A673 (cell line): Measurements from ENCODE around the gene SUCLG2. TPM values are rescaled to one million over a fixed set of nuclear protein-coding genes. Genes with fewer than 3 reads are reported as not detected.

Experiments
- BruUV-seq: library from RNA; stranded (reverse); fragments of 400-500 nt; replicated peaks from 2 replicates; lab custom pipeline; 2021; lab: Mats Ljungman, UMichigan
- CTCF ChIA-PET: fragments of 300-600 bp; sonication (Branson Sonifier 250); formaldehyde crosslinking; loops from one replicate; lab custom pipeline; 2022; ENCODE audit warnings: antibody characterized with exemption; lab: Charles Lee
- POLR2A ChIA-PET: fragments of 300-600 bp; sonication (Branson Sonifier 250); formaldehyde crosslinking; loops from one replicate; lab custom pipeline; 2022; ENCODE audit warnings: antibody characterized with exemption; ENCODE audit not compliant: low non-redundant PET; lab: Charles Lee
- DNase-seq: peaks from one replicate; pipeline ENCODE4 v3.0.0-alpha.2; 2015; ENCODE audit warnings: low spot score
- H3K27ac ChIP-seq: fragments of 200-600 bp; sonication (generic); 2 replicates; pipeline ENCODE4 v1.5.1; 2016; ENCODE audit warnings: mixed run types, low read depth, mild to moderate bottlenecking, mixed read lengths, antibody characterized with exemption, low read length; ENCODE audit not compliant: poor library complexity, severe bottlenecking
- H3K27me3 ChIP-seq: fragments of 200-600 bp; sonication (generic); replicated peaks from 2 replicates; pipeline ENCODE4 v1.6.1; 2017; ENCODE audit warnings: mixed run types, low read depth, mild to moderate bottlenecking, mixed read lengths, antibody characterized with exemption, low read length; ENCODE audit not compliant: insufficient read depth, poor library complexity
- H3K36me3 ChIP-seq: fragments of 200-600 bp; sonication (generic); 2 replicates; pipeline ENCODE4 v1.6.1; 2016; ENCODE audit warnings: mixed run types, mild to moderate bottlenecking, mixed read lengths, antibody characterized with exemption, low read length; ENCODE audit not compliant: insufficient read depth, poor library complexity, severe bottlenecking
- H3K4me1 ChIP-seq: fragments of 200-600 bp; sonication (generic); 2 replicates; pipeline ENCODE4 v1.6.1; 2017; ENCODE audit warnings: mixed run types, mild to moderate bottlenecking, mixed read lengths, antibody characterized with exemption, low read length; ENCODE audit not compliant: insufficient read depth, poor library complexity, severe bottlenecking
- H3K4me3 ChIP-seq: fragments of 200-600 bp; sonication (generic); 2 replicates; pipeline ENCODE4 v1.5.1; 2016; ENCODE audit warnings: low read depth, mixed run types, mild to moderate bottlenecking, mixed read lengths, low read length; ENCODE audit not compliant: poor library complexity, severe bottlenecking
- H3K9me3 ChIP-seq: fragments of 200-600 bp; sonication (generic); 2 replicates; pipeline ENCODE4 v1.6.1; 2016; ENCODE audit warnings: mixed run types, low read depth, mild to moderate bottlenecking, mixed read lengths, antibody characterized with exemption, low read length; ENCODE audit not compliant: poor library complexity, severe bottlenecking
- CTCF ChIP-seq: fragments of 300-800, 200-600 bp; sonication (generic); conservative IDR thresholded peaks from 2 replicates; pipeline ENCODE4 v1.5.1; 2017; ENCODE audit warnings: low read depth, mild to moderate bottlenecking, antibody characterized with exemption, low read length, moderate library complexity, mixed read lengths
- EZH2 ChIP-seq: fragments of 200-600 bp; sonication (generic); IDR thresholded peaks from 2 replicates; pipeline ENCODE4 v1.6.1; 2017; ENCODE audit warnings: borderline replicate concordance, low read depth, mild to moderate bottlenecking, mixed read lengths, antibody characterized with exemption, low read length; ENCODE audit not compliant: poor library complexity, severe bottlenecking
- intact Hi-C: fragments of 100-400 bp; cut with micrococcal nuclease; formaldehyde crosslinking; loops from one replicate; pipeline ENCODE4 v1.10.0; 2022; ENCODE audit not compliant: unreplicated experiment
- total RNA-seq: library from RNA; stranded (reverse); gene quantifications from 2 replicates; pipeline ENCODE4 v1.2.3, GENCODE V29; 2021

Gene SUCLG2
- total RNA-seq, 1 experiment from 2014 or later, result 7.4 TPM

- no peak for TF ChIP-seq EZH2
- no peak for TF ChIP-seq CTCF
- Histone ChIP-seq H3K4me3 (no peak overlapping the region), H3K9me3 (no peaks in the 10 kb centered on the region), H3K27me3 (no peaks in the 10 kb centered on the region), H3K27ac (no peak overlapping the region), H3K4me1 (no peaks in the 10 kb centered on the region), H3K36me3 (no peaks in the 10 kb centered on the region)
- no peak for DNase-seq
- CTCF ChIA-PET, result no interaction called here
- intact Hi-C loops, result no loop called here
- POLR2A ChIA-PET, result no interaction called here
- no TSS peak for BruUV-seq
Measured at GRCh38 chr3:67689806-67690205, 35.4 kb upstream of the SUCLG2 start.

GRCh38 chr3:67688231-67688630 lies 33.8 kb upstream of the SUCLG2 start:
- Histone ChIP-seq H3K27ac (no peak overlapping the region), H3K36me3 (no peaks in the 10 kb centered on the region), H3K4me3 (no peak overlapping the region), H3K4me1 (no peaks in the 10 kb centered on the region), H3K27me3 (no peaks in the 10 kb centered on the region), H3K9me3 (no peaks in the 10 kb centered on the region)
- no TSS peak for BruUV-seq
- ChIA-PET POLR2A (no interaction called here), CTCF (no interaction called here)
- intact Hi-C loops, result no loop called here
- TF ChIP-seq CTCF, result no peak
- no peak for TF ChIP-seq EZH2
- no peak for DNase-seq

GRCh38 chr3:67686069-67686468 lies 31.7 kb upstream of the SUCLG2 start:
- TF ChIP-seq EZH2 (no peak), CTCF (no peak)
- Histone ChIP-seq H3K27me3 (no peaks in the 10 kb centered on the region), H3K36me3 (no peaks in the 10 kb centered on the region), H3K4me3 (no peak overlapping the region), H3K27ac (no peak overlapping the region), H3K9me3 (no peaks in the 10 kb centered on the region), H3K4me1 (no peaks in the 10 kb centered on the region)
- intact Hi-C loops, result no loop called here
- no peak for DNase-seq
- BruUV-seq, result no TSS peak
- ChIA-PET CTCF (no interaction called here), POLR2A (no interaction called here)
